WTC11 (cell line): ENCODE measurements around the gene CALY. TPM values are rescaled to one million over a fixed set of nuclear protein-coding genes. Genes with fewer than 3 reads are reported as not detected.
A peak's percentile ranks its signal among the peaks of the same experiment; 100 is the strongest.

ENCODE experiments used
- ATAC-seq: fragments of 200-7000 bp; cut with Tn5 transposase; 2 replicates; pipeline ENCODE4 v1.10.0; 2021; ENCODE audit warnings: mild to moderate bottlenecking, moderate library complexity
- CTCF ChIA-PET: fragments of 300-600 bp; sonication (Branson Sonifier 250); formaldehyde crosslinking; loops from one replicate; lab custom pipeline; 2021; ENCODE audit warnings: antibody characterized with exemption; lab: Charles Lee
- POLR2A ChIA-PET: fragments of 350-600 bp; sonication (Branson Sonifier 250); formaldehyde crosslinking; loops from one replicate; lab custom pipeline; 2021; ENCODE audit warnings: antibody characterized with exemption; lab: Charles Lee
- DNase-seq: peaks from one replicate; pipeline ENCODE4 v3.0.0; 2021; ENCODE audit warnings: low spot score
- H3K27ac Mint-ChIP-seq: 2 replicates; pipeline ENCODE4 v1.8.0; 2021; ENCODE audit warnings: mixed read lengths
- H3K27me3 Mint-ChIP-seq: 2 replicates; pipeline ENCODE4 v1.8.0; 2021; ENCODE audit warnings: low read depth, mild to moderate bottlenecking, moderate library complexity, mixed read lengths
- H3K36me3 Mint-ChIP-seq: 2 replicates; pipeline ENCODE4 v1.8.0; 2021; ENCODE audit warnings: mixed read lengths
- H3K4me1 Mint-ChIP-seq: 2 replicates; pipeline ENCODE4 v1.8.0; 2022; ENCODE audit warnings: mixed read lengths
- H3K4me3 Mint-ChIP-seq: 2 replicates; pipeline ENCODE4 v1.8.0; 2021; ENCODE audit warnings: mild to moderate bottlenecking, moderate library complexity, mixed read lengths
- H3K9me3 Mint-ChIP-seq: 2 replicates; pipeline ENCODE4 v1.8.0; 2021; ENCODE audit warnings: mixed read lengths
- ATF3 ChIP-seq: sonication (generic); formaldehyde crosslinking; conservative IDR thresholded peaks from 2 replicates; pipeline ENCODE4 v1.8.1; 2022; ENCODE audit warnings: mild to moderate bottlenecking, missing genetic modification reagents
- CBFB ChIP-seq: sonication (generic); formaldehyde crosslinking; IDR thresholded peaks from 2 replicates; pipeline ENCODE4 v1.8.1; 2022; ENCODE audit warnings: mild to moderate bottlenecking, low read depth, missing genetic modification reagents
- CREM ChIP-seq: sonication (generic); formaldehyde crosslinking; IDR thresholded peaks from 2 replicates; pipeline ENCODE4 v1.8.1; 2022; ENCODE audit warnings: mild to moderate bottlenecking, missing genetic modification reagents, moderate library complexity
- EMX1 ChIP-seq: fragments of 250-450 bp; sonication (Bioruptor Pico); IDR thresholded peaks from 2 replicates; pipeline ENCODE4 v1.8.0; 2021; ENCODE audit warnings: mild to moderate bottlenecking
- ESRRA ChIP-seq: sonication (generic); formaldehyde crosslinking; IDR thresholded peaks from 2 replicates; pipeline ENCODE4 v1.8.1; 2022; ENCODE audit warnings: mild to moderate bottlenecking, missing genetic modification reagents, borderline replicate concordance
- ETV6 ChIP-seq: sonication (generic); formaldehyde crosslinking; IDR thresholded peaks from 2 replicates; pipeline ENCODE4 v1.8.1; 2022; ENCODE audit warnings: mild to moderate bottlenecking, missing genetic modification reagents
- FOXJ3 ChIP-seq: sonication (generic); formaldehyde crosslinking; IDR thresholded peaks from 2 replicates; pipeline ENCODE4 v1.9.0; 2021; ENCODE audit warnings: missing genetic modification reagents, mild to moderate bottlenecking, borderline replicate concordance
- GRHL2 ChIP-seq: fragments of 250-450 bp; sonication (Bioruptor Pico); IDR thresholded peaks from 2 replicates; pipeline ENCODE4 v1.8.0; 2022; ENCODE audit warnings: mild to moderate bottlenecking, moderate library complexity; ENCODE audit not compliant: insufficient replicate concordance, severe bottlenecking
- HMGA2 ChIP-seq: fragments of 250-450 bp; sonication (Bioruptor Pico); IDR thresholded peaks from 2 replicates; pipeline ENCODE4 v1.4.0; 2021; ENCODE audit warnings: mild to moderate bottlenecking, moderate library complexity
- IRF2 ChIP-seq: sonication (generic); formaldehyde crosslinking; IDR thresholded peaks from 2 replicates; pipeline ENCODE4 v1.8.0; 2022; ENCODE audit warnings: low read depth, missing genetic modification reagents, borderline replicate concordance
- JAZF1 ChIP-seq: fragments of 250-450 bp; sonication (Bioruptor Pico); IDR thresholded peaks from 2 replicates; pipeline ENCODE4 v1.9.0; 2021; ENCODE audit warnings: moderate library complexity, mild to moderate bottlenecking, inconsistent platforms
- NFE2L1 ChIP-seq: sonication (generic); formaldehyde crosslinking; IDR thresholded peaks from 2 replicates; pipeline ENCODE4 v1.8.1; 2023; ENCODE audit warnings: missing genetic modification reagents
- NFYB ChIP-seq: sonication (generic); formaldehyde crosslinking; conservative IDR thresholded peaks from 2 replicates; pipeline ENCODE4 v1.8.0; 2022; ENCODE audit warnings: low read depth, missing genetic modification reagents
- NR1H2 ChIP-seq: sonication (generic); formaldehyde crosslinking; IDR thresholded peaks from 2 replicates; pipeline ENCODE4 v1.9.0; 2021; ENCODE audit warnings: mild to moderate bottlenecking, moderate library complexity, missing genetic modification reagents
- NR3C1 ChIP-seq: sonication (generic); formaldehyde crosslinking; conservative IDR thresholded peaks from 2 replicates; pipeline ENCODE4 v1.8.1; 2023; ENCODE audit warnings: low read depth, mild to moderate bottlenecking, missing genetic modification reagents
- SP1 ChIP-seq: sonication (generic); formaldehyde crosslinking; conservative IDR thresholded peaks from 2 replicates; pipeline ENCODE4 v1.8.1; 2022; ENCODE audit warnings: missing genetic modification reagents
- ZNF232 ChIP-seq: sonication (generic); formaldehyde crosslinking; IDR thresholded peaks from 2 replicates; pipeline ENCODE4 v1.8.0; 2022; ENCODE audit warnings: mild to moderate bottlenecking, missing genetic modification reagents
- ZNF263 ChIP-seq: sonication (generic); formaldehyde crosslinking; IDR thresholded peaks from 2 replicates; pipeline ENCODE4 v1.8.1; 2022; ENCODE audit warnings: low read depth, mild to moderate bottlenecking, moderate library complexity, missing genetic modification reagents
- ZNF416 ChIP-seq: fragments of 250-450 bp; sonication (Bioruptor Pico); IDR thresholded peaks from 2 replicates; pipeline ENCODE4 v1.9.0; 2021; ENCODE audit warnings: mild to moderate bottlenecking, inconsistent platforms
- ZSCAN18 ChIP-seq: fragments of 250-450 bp; sonication (Bioruptor Pico); IDR thresholded peaks from 2 replicates; pipeline ENCODE4 v2.1.2; 2022; ENCODE audit warnings: mild to moderate bottlenecking, moderate library complexity
- total RNA-seq: library from RNA; stranded (reverse); gene quantifications from 3 replicates; pipeline ENCODE4 v1.2.3, GENCODE V29; 2021
- TF ChIP-seq, protein P1 (sequence below): sonication (generic); formaldehyde crosslinking; IDR thresholded peaks from 2 replicates; pipeline ENCODE4 v1.8.0; 2023; ENCODE audit warnings: missing genetic modification reagents
- TF ChIP-seq, protein P2 (sequence below): sonication (generic); formaldehyde crosslinking; IDR thresholded peaks from 2 replicates; pipeline ENCODE4 v1.8.0; 2022; ENCODE audit warnings: mild to moderate bottlenecking, missing genetic modification reagents
- TF ChIP-seq, protein P3 (sequence below): fragments of 200-600 bp; IDR thresholded peaks from 2 replicates; pipeline ENCODE4 v1.8.0; 2022; ENCODE audit warnings: antibody characterized with exemption

Gene CALY
- total RNA-seq, 1 experiment from 2014 or later, result 0.63 TPM

- Mint-ChIP-seq H3K27me3 (no peaks in the 10 kb centered on the region), H3K36me3 (peaks cover 2% of the 10 kb centered on the region; the same call in 1 of the 2 replicates), H3K9me3 (no peaks in the 10 kb centered on the region), H3K4me3 (no peak overlapping the region), H3K27ac (peak overlapping the region; percentile 57), H3K4me1 (peaks cover 6% of the 10 kb centered on the region; the same call in 1 of the 2 replicates)
- TF ChIP-seq NR3C1 (CRISPR knock-in tag) (no peak), NFYB (no peak), ETV6 (CRISPR knock-in tag) (no peak), GRHL2 (CRISPR knock-in tag) (no peak)
- POLR2A ChIA-PET, result interaction anchor here (0.6 kb wide), 2 partner anchors 14 to 73 kb away, joined by 3 read pairs; no protein-coding TSS in a partner anchor
- ATAC-seq (no peak), DNase-seq (no peak)
- CTCF ChIA-PET, result interaction anchor here (0.6 to 2.8 kb wide), 5 partner anchors 11 to 42 kb away, joined by 3 to 11 read pairs (median 8); no protein-coding TSS in a partner anchor
Measured at GRCh38 chr10:133277993-133278576, 58.6 kb downstream of the CALY start.

GRCh38 chr10:133277277-133277992 lies 59.3 kb downstream of the CALY start:
- Mint-ChIP-seq H3K4me1 (peaks cover 6% of the 10 kb centered on the region; the same call in 1 of the 2 replicates), H3K27me3 (no peaks in the 10 kb centered on the region), H3K4me3 (no peak overlapping the region), H3K36me3 (peaks cover 2% of the 10 kb centered on the region; the same call in 1 of the 2 replicates), H3K27ac (no peak overlapping the region), H3K9me3 (no peaks in the 10 kb centered on the region)
- ATAC-seq, result no peak
- DNase-seq, result no peak
- CTCF ChIA-PET, result interaction anchor here (0.6 to 2.8 kb wide), 5 partner anchors 10 to 42 kb away, joined by 3 to 11 read pairs (median 9); no protein-coding TSS in a partner anchor
- POLR2A ChIA-PET, result interaction anchor here (0.6 kb wide), 1 partner anchor 13 kb away, joined by 3 read pairs; no protein-coding TSS in a partner anchor
- TF ChIP-seq FOXJ3 (CRISPR knock-in tag) (no peak), EMX1 (CRISPR knock-in tag) (no peak), ZNF232 (no peak), ZNF416 (no peak)

DNA sequence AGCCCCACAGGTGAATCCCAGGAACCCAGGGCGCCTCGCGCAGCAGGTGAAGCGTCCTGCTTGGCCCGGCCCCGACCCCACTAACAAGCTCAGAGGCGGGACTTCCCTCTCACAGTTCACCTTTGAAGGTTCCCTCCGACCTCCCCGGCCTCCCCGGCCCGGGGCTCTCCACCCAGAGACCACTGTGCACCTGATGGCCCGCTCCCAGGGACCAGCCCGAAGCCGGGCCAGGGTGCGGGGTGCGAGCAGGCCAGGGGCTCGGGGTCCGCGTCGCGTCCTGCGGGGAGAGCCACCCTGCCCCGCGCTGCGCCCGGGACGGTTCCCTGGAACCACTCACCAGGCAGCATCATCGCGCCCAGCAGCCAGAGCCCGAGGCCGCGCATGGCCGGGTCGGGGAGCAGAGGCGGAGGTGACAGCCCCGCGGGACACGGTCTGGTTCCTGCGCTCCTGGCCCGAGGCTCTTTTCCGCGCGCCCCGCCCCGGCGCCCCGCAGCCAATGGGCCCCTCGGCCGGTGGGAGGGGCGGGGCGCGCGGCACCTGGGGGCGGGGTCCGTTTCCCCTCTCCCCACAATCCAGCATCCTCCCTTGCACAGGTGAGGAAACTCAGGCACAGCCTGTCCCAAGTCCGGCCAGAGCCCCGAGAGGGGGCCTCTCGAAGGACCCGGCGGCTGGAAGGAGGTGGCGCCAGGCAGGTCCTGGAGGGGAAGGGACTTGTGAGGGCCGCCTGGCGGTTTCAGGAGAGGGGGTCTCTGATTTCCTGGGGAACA lies 60.1 kb downstream of the CALY start, which contains the start of gene ADAM8:
ADAM8 (minus strand) TSS at position 434 of the 767 bp plus-strand sequence; CDS start at position 383, 51 bp downstream.
- Mint-ChIP-seq H3K27ac (no peak within 1 kb of the TSS), H3K27me3 (no peaks in the 10 kb centered on the region), H3K9me3 (no peaks in the 10 kb centered on the region), H3K4me1 (peaks cover 6% of the 10 kb centered on the region; the same call in 1 of the 2 replicates), H3K4me3 (peak within 1 kb of the TSS; percentile 54), H3K36me3 (no peaks in the 10 kb centered on the region)
- peak; percentile 88 for ATAC-seq
- peak; percentile 87 for DNase-seq
- ChIA-PET POLR2A (no interaction called here), CTCF (interaction anchor here (0.7 to 2.8 kb wide), 10 partner anchors 9 to 133 kb away, joined by 3 to 23 read pairs (median 6); no protein-coding TSS in a partner anchor)
- TF ChIP-seq SP1 (CRISPR knock-in tag) (peak; percentile 74), ESRRA (0 out of 2 replicates have a peak, but pooled peaks have one; percentile 36), NR1H2 (CRISPR knock-in tag) (no peak), IRF2 (CRISPR knock-in tag) (no peak), JAZF1 (no peak), ZNF263 (0 out of 2 replicates have a peak, but pooled peaks have one; percentile 20), ATF3 (no peak), HMGA2 (CRISPR knock-in tag) (no peak), CREM (CRISPR knock-in tag) (no peak), NFE2L1 (CRISPR knock-in tag) (no peak), CBFB (CRISPR knock-in tag) (no peak), ZNF416 (no peak), ZSCAN18 (CRISPR knock-in tag) (no peak)
- TF ChIP-seq, protein P1, sequence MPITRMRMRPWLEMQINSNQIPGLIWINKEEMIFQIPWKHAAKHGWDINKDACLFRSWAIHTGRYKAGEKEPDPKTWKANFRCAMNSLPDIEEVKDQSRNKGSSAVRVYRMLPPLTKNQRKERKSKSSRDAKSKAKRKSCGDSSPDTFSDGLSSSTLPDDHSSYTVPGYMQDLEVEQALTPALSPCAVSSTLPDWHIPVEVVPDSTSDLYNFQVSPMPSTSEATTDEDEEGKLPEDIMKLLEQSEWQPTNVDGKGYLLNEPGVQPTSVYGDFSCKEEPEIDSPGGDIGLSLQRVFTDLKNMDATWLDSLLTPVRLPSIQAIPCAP (CRISPR knock-in tag), result no peak
- TF ChIP-seq, protein P2, sequence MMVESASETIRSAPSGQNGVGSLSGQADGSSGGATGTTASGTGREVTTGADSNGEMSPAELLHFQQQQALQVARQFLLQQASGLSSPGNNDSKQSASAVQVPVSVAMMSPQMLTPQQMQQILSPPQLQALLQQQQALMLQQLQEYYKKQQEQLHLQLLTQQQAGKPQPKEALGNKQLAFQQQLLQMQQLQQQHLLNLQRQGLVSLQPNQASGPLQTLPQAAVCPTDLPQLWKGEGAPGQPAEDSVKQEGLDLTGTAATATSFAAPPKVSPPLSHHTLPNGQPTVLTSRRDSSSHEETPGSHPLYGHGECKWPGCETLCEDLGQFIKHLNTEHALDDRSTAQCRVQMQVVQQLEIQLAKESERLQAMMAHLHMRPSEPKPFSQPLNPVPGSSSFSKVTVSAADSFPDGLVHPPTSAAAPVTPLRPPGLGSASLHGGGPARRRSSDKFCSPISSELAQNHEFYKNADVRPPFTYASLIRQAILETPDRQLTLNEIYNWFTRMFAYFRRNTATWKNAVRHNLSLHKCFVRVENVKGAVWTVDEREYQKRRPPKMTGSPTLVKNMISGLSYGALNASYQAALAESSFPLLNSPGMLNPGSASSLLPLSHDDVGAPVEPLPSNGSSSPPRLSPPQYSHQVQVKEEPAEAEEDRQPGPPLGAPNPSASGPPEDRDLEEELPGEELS (CRISPR knock-in tag), result 0 out of 2 replicates have a peak, but pooled peaks have one; percentile 60
- TF ChIP-seq, protein P3, sequence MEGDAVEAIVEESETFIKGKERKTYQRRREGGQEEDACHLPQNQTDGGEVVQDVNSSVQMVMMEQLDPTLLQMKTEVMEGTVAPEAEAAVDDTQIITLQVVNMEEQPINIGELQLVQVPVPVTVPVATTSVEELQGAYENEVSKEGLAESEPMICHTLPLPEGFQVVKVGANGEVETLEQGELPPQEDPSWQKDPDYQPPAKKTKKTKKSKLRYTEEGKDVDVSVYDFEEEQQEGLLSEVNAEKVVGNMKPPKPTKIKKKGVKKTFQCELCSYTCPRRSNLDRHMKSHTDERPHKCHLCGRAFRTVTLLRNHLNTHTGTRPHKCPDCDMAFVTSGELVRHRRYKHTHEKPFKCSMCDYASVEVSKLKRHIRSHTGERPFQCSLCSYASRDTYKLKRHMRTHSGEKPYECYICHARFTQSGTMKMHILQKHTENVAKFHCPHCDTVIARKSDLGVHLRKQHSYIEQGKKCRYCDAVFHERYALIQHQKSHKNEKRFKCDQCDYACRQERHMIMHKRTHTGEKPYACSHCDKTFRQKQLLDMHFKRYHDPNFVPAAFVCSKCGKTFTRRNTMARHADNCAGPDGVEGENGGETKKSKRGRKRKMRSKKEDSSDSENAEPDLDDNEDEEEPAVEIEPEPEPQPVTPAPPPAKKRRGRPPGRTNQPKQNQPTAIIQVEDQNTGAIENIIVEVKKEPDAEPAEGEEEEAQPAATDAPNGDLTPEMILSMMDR, result no peak
